HK-2 (cell line): Measurements from ENCODE around the gene MAGEL2.
A peak's percentile ranks its signal among the peaks of the same experiment; 100 is the strongest.

Experiments used
- DNase-seq: peaks from one replicate; pipeline ENCODE4 v3.0.0-alpha.2; 2018; ENCODE audit not compliant: unreplicated experiment

Gene MAGEL2

DNA sequence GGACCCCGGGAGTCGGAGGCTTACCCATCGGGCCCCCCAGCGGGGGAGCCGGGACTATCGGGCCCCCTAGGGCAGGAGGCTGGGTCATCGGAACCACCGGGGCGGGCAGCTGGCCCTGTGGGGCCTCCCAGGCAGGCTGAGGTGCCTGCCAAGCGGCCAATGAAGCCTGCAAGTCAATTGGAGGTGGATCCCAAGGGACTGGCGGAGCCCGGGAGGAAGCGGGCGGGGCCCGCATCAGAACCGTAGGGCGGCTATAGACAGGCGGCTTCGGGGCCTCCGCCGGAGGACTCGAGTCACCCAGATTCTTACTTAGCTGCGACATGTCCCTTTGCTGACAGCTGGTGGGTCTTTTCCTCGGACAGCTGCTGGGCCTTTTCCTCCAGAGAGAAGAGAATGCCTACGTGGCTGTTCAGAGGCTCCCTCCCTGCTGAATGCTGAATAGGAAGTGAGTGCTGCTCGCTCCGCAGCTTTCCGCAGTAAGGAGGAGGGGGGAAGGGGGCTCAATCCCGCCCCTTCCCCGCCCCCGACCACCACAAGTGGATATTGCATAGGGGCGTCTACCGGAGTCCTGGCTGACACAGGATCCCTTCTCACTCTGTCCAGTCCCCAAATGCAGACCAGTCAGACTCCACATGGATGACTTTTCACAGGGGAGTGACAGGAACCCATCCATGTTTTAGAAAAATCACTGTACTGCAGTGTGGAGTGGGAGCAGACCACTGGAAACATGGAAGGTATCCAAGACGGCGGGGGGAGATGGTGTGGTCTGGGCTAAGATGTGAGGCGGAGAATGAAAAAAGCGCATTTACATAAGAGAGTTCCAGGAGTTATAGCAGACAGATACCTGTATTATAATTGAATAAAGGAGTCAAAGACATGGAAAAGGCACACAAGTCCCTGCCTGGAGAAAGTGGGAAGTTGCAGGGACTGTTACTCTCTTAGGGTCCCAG, at the start of gene MAGEL2:
MAGEL2 (minus strand) TSS at position 447 of the 950 bp plus-strand sequence; CDS start at position 322, 125 bp downstream.
- DNase-seq: no peak

DNA sequence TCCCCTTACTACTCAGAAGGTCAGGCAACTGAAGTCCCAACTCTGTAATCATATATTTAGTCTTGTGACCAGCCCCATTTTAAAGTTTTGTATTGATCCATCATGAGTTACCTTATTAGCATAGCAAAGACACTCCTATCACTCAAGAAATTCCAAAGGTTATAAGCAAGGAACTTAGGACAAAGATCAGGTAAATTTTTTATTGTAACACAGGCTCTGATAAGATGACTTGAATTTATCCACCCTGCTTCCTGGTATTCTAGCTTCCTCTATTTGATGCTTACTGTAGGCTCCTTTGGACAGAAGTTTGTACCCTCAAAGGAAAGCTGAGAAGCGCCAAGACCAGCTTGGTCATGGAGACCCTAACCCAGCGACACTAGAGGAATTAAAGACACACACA, 47.6 kb upstream of the MAGEL2 start:
- DNase-seq: no peak

DNA sequence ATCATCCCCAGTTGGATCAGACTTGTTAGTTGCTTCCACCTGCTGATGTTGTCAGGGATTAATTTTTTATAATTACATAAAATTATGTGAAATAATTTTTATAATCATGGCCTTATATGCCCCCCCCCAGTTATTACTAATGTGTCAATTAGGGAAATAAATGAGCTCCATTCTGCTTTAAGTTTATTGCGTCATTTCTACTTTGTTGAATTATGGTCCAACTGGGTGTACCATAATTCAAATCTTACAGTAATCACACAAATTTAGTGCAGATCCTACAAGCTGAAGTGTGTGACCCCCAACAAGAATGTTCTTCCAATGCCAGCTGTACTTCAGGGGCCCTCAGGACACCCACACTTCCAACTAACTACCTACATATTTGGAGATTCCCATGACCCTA, 46.9 kb upstream of the MAGEL2 start:
- no peak for DNase-seq

DNA sequence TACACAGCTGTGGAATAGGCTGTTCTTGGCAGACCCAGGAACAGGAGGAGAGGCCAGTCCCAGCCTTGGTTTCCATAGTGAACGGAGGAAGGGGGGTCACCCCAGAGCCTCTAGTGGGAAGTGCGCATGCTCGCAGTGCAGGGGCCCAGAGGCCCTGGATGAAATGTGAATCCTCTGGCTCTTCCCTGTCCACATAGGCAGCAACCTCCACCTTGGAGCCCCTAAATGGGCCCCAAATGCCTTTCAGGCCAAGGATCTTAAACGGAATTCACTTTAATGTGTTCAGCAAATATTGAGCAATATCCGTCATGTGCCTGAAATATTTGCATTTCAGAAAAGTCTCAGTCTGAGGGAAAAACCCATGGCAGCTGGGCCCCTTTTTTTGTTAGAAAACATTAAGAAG, 42.8 kb upstream of the MAGEL2 start:
- DNase-seq: no peak

DNA sequence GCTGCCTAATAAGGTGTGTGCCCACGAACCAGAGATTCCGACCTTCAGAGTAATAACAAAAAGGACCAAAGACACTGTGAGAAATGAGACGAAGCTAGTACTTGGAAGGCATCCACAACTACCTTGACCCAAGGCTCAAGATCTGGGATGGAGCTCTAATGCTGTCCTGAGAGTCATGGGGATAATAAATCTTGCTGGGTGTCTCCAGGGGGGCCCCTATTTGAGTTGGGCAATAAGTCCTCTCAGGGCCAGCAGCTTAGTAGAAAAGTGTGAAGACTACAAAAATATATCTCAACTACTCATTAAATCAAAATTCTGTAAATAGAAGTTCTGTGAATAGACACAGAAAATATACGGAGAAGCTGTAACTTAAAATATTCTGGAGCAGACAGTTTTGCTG, 42.3 kb upstream of the MAGEL2 start:
- no peak for DNase-seq

DNA sequence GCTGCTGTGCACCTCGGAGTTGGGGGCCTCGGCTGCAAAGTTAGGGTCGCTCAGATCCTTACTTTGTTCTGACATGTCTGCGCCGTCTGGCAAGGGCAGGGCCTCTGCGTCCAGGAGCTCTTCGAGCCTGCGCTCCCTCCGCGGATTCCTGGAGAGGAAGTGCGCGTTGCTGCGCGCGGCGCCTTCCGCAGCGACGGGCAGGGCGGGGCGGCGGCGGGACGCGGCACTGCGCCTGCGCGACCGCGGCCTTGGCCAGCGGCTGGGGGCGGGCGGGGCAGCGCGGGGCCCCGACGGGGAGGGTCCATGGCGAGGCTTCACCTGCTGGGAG, 39.4 kb upstream of the MAGEL2 start, which contains the start of gene NDN:
NDN (minus strand) TSS at position 163 of the 328 bp plus-strand sequence; CDS start at position 75, 88 bp downstream.
- DNase-seq: peak; percentile 39

DNA sequence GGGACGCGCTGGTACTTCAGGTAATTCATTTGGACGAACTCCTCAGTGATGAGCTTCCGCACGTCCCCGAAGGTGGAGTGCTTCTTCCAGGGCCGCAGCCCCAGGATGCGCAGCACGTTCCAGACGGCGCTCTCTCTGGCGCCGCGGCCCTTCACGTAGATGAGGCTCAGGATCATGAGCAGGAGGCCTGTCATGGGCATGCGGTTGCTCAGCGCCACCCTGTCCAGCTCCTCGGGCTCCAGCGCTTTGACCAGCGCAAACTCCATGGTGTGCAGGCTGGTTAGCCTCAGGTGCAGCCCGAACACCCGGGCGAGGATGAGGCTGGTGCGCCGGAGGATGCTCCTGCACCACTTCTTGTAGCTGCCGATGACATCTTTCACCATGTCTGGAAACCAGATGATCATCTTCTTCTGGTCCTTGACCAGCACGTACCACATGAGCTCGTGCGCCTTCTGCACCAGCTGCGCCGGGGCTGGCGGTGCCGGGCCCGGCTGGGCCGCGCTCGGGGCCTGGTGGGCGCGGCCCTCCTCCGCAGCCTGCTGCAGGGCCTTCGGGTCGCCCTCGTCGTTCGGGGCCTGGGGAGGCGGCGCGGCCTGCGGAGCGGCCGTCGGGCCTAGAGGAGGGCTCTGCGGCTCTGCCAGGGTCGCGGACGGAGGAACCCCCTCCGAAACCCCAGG, 38.9 kb upstream of the MAGEL2 start:
- no peak for DNase-seq

DNA sequence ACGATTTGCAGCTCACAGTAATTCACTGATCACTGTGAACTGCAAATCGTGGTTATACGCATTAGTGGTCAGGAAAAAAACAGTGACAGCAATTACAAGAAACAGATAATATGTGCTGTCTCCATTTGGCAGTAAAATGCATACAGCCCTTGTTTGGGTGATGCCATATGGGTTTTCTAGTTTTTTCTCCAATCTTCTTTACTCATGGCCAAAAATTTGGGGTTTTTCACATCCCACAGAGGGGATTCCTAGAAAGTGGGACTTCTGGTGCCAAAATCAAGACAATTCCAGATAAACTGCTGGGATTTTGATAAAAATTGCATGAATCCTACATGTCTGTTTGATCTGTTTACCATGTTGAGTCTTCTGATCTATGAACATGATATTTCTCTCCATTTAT, 23.8 kb upstream of the MAGEL2 start:
- no peak for DNase-seq

DNA sequence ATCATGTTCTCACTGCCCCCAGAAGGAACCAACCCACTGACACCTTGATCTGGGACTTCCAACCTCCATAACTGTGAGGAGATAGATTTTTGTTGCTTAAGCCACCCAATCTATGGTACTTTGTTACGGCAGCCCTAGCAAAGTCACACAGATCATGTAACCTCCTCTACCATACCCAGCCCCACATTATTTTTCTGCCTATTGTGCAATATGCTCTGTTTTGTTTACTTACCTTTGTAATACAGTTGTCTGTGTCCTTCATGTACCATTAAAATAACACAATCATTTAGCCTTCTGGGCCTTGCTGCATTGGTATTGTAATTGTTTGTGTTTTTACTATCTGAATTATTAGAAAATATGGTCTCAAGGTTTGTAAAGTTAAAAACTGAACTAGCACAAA, 23.3 kb upstream of the MAGEL2 start:
- DNase-seq: no peak

DNA sequence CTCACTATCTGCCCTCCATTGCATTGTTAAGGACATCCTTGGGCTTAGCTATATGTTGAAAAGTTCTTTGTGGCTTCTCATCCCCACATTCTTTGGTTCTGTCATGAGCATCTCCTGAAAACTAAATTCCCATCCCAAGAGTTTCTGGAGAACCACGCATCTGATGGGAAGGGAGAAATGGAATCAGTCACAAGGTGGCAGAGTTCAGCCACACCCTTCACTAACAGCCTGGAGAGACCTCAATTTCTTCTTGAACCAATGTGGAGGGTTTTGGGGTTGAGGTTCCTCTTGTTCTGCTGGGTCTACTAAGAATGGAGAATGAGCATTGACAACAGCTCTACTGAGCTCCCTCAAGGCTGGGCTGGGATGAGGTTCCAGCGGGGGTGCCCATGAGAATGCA, 15.6 kb upstream of the MAGEL2 start:
- no peak for DNase-seq

DNA sequence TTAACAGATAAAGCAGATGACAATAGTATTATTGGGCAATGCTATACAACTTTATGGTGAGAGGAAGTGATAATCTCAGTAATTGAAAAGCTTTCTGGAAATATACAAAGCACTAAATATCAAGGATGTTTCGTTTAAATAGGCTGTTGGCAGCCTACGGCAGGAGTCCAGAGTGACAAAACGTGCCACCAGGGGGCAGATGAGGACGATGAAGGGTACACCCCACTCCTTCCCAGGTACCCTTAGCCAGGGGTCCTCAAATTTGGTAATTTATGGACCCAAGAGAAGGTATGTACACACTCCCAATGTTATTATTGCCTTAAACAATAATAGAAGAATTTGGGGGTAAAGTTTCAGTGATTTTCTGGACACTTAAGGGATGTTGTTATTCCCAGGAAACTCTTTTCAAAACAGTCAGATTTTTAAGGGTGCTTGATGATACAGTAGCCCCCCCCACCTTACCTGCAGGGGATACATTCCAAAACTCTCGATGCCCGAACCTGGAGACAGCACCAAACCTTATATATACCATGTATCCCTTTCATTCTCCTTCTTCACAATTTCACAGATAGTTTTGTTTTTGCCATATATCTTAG, 1.4 kb upstream of the MAGEL2 start:
- peak; percentile 19 for DNase-seq

DNA sequence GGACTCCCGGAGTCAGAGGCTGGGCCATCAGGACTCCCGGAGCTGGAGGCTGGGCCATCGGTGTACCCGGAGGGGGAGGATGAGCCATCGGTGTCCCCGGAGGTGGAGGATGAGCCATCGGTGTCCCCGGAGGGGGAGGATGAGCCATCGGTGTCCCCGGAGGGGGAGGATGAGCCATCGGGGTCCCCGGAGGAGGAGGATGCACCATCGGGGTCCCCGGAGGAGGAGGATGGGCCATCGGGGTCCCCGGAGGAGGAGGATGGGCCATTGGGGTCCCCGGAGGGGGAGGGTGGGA, 719 bp downstream of the MAGEL2 start:
- DNase-seq: no peak

DNA sequence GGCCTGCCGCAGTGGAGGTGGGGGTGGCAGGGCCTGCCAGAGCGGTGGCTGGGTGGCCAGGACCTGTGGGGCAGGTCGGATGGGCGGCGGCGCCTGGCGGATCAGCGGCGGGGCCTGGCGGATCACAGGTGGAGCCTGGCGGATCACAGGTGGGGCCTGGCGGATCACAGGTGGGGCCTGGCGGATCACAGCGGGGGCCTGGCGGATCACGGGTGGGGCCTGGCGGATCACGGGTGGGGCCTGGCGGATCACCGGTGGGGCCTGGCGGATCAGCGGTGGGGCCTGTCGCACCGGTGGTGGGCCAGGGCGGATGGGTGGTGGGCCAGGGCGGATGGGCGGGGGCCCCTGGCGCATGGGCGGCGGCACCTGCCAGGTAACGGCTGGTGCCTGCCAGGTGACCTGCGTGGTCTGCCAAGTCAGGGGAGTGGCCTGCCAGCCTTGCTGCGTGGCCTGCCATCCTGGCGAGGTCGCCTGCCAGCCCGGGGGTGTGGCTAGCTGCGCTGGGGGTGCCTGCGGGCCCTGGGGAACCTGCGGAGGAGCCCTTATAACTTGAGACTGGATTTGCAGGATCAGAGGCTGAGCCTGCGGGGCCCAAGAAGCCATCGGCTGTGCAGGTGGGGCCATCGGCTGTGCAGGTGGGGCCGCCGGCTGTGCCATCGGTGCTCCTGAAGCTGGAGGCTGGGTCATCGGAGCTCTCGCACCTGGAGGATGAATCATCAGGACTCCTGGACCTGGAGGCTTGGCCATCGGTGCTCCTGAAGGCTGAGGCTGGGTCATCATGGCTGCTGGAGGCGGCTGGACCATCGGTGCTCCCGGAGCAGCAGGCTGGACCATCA, 1.3 kb downstream of the MAGEL2 start:
- DNase-seq: no peak

DNA sequence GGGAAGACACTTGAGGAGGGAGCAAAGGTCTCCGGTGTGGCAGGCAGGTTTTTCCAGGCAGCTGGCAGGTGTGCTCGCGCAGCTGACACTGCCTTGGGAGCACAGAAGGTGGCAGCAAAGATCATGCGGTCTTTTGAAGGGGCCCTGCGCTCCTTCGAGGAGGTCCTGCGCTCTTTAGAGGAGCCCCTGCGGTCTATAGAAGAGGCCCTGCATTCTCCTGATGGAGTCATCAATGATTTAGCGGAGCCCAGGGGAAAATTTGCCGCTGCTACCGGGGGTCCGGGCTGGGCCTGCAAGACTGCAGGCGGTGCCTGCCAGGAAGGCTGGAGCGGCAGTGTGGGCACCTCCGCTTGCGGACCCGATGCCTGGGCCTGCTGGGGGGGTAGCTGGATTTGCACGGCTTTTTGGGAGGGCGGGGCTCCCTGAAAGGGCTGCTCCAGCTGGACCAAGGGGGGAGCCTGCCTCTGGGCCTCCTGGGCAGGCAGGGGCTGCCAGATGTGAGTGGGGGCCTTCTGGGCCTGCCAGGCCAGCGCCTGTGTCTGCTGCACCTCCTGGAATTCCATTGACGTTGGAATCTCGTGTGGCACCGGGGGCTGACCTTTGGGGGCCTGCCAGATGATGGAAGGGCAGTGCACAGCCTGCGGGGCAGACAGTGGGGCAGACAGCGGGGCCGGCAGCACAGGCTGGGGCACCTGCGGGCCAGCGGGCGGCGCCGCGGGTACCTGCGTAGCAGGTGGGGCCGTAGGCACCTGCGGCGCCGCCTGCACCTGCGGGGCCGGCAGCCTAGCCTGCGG, 2.1 kb downstream of the MAGEL2 start:
- no peak for DNase-seq

DNA sequence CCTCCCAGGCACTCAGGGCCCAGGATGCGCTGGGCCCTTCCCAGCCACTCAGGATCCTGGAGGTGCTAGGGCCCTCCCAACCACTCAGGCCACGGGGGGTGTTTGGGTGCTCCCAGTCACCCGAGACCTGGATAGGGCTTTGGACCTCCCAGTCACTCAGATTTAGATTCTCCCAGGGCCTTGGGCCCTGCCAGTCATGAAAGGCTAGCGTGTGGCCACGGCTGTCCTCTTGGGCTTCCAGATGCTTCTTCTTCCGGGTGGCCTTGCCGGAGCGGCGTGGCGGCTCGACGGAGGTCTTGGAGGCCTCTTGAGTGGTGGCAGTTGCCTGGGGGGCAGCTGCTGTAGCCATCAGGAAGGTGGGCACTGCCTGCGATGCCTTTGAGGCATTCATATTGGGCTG, 2.8 kb downstream of the MAGEL2 start:
- no peak for DNase-seq

DNA sequence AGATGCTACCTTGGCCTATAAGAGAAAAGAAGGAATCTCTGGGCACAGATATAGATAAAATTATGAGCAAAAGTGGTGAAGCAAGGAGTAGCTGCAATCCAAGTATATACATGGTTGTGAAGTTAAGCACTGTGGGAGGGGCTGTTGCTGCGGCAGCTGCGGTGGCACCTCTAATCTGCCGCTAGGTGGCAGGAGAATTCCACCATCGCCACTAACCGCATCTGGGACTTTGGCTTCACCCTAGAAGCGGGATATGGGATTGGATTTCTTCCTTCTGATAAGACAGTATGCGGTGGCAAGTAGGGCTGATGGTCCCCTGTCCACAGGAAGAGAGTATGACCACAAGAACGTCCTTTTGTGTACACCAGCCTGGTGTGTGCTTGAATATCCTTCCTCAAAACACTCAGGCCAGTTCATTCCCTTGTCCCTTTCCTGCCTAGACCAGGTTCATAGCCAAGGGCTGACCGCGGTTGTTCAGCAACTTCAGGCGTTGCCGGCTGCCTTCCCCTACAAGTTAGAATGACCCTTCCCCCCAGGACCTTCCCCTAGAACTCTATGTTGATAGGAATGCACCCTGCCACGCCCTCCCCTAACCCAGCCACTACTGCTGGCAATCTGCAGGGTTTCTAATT, 5.1 kb downstream of the MAGEL2 start:
- peak; percentile 45 for DNase-seq

DNA sequence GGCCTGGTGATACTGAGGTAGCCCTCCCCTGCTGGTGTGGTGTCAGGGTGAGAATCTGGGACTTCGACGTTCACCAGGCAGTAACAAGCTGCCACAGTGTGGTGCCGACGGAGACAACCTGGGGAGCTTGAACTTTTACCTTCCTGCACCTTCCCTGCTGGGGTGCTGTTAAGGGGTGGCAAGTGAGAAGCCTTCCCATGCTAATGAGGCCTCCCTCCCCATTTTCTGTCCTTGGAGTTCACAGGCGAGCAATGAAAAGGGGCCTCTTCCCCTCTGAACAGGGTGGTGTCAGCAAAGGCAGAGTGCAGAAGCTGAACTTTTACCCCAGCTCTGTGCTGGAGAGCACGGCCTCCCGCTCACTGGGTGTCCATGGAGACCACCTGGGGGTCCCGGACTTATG, 13.5 kb downstream of the MAGEL2 start:
- no peak for DNase-seq

DNA sequence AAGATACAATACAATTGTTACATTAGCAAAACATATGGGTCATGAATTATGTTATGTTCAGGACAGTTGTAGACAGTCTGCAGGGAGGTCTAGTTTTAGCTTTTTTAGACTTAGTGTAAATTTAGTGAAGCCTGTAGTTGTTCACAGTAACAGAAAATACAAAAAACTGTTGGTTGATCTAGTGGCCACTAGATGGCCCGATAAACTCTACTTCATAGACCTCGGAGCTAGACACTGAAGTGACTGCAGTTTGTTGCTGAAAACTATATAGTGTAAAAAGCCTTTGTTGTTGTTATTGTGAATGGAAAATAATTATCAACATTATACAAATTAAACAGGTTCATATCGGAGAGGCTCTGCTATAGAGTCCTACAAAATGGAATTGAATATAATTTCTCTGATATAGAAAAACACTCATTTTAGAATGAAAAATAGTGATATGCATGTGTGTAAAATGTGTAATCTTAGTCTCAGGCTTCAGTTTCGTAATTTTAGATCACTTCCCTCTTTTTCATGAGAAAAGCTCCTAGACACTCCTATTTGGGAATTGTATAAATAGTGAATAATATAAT, 18.3 kb downstream of the MAGEL2 start:
- DNase-seq: no peak

DNA sequence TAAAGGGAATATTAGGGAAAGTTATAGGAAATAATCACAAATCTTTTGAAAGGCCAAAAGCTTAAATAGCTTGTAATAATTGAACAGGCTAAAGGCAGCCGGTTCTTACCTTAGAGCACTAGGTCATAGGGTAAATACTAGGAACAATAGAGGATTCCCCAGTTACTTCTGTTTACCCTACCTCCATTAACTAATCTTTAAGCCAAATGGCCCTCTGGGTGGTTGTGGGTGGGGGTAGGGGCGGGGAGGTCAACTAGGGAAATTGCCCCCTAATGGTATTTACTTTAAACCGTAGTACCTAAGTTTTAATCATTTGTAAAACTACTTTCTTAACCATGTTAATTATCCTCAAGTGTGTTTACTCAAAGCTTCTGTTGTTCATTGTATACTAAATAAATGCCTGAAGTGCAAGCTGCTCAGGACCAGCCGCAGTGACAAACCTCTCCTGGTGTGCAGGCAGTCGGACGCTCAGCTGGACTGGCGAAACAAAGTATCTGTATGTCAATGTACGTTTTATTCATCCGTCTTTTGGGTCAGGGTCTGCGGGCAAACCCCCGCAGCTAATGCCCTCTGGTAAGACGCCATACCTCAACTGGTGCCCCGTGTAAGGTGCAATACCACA, 18.9 kb downstream of the MAGEL2 start:
- DNase-seq: no peak

DNA sequence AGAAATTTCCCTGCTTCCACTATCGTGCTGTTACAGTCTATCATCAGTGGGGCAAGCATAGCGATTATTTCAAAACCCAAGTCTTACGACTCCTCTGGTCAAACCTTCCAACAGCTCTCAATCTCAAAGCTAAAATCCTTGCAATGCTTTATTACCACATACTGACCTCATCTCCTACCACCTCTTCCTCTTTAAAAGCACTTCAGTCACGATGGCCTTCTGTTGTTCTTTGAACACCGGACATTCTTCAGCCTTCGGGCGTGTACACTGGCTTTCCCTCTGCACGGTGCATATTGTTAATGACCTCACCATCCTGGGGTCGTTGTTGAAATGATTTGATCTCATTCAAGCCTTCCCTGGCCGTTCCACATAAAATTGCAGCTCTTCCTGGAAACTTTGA, 31.1 kb downstream of the MAGEL2 start:
- no peak for DNase-seq
